ENCODE measurements around the gene ZNF76.
"Not testable (repeated sequence)": the region's sequence is repeated elsewhere in the genome, so short reads cannot be mapped to it uniquely, and the experiment has no call there.

The ZNF76 gene

GRCh38 chr6:35300848-35301247, 41.3 kb downstream of the ZNF76 start:
- DNase-seq (ENCODE audit: low spot score): no peak

- no peak for DNase-seq (ENCODE audit: low spot score)
Measured at GRCh38 chr6:35302604-35303241, 43.2 kb downstream of the ZNF76 start.

GRCh38 chr6:35304299-35304698, 44.8 kb downstream of the ZNF76 start:
- DNase-seq (ENCODE audit: low spot score): no peak

DNA sequence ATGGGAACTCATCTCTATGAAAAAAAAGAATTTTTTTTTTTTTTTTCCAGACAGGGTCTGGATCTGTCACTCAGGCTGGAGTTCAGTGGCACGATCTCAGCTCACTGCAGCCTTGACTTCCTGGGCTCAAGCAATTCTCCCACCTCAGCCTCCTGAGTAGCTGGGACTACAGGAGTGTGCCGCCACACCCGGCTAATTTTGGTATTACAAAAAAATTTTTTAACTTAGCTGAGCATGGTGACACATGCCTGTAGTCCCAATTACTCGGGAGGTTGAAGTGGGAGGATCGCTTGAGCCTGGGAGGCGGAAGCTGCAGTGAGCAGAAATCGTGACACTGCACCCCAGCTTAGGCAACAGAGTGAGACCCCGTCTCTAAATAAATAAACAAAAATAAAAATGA, 45.6 kb downstream of the ZNF76 start:
- DNase-seq (ENCODE audit: low spot score): no peak

- DNase-seq (ENCODE audit: low spot score): not testable (repeated sequence)
Measured at GRCh38 chr6:35307138-35307537, 47.6 kb downstream of the ZNF76 start.

GRCh38 chr6:35308543-35308942, 49.0 kb downstream of the ZNF76 start:
- not testable (repeated sequence) for DNase-seq (ENCODE audit: low spot score)

- DNase-seq (ENCODE audit: low spot score): no peak
Measured at GRCh38 chr6:35309611-35310264, 50.2 kb downstream of the ZNF76 start.

- no peak for DNase-seq (ENCODE audit: low spot score)
Measured at GRCh38 chr6:35310265-35310831, 50.8 kb downstream of the ZNF76 start.

GRCh38 chr6:35311390-35312075, 52.0 kb downstream of the ZNF76 start:
- no peak for DNase-seq (ENCODE audit: low spot score)

DNA sequence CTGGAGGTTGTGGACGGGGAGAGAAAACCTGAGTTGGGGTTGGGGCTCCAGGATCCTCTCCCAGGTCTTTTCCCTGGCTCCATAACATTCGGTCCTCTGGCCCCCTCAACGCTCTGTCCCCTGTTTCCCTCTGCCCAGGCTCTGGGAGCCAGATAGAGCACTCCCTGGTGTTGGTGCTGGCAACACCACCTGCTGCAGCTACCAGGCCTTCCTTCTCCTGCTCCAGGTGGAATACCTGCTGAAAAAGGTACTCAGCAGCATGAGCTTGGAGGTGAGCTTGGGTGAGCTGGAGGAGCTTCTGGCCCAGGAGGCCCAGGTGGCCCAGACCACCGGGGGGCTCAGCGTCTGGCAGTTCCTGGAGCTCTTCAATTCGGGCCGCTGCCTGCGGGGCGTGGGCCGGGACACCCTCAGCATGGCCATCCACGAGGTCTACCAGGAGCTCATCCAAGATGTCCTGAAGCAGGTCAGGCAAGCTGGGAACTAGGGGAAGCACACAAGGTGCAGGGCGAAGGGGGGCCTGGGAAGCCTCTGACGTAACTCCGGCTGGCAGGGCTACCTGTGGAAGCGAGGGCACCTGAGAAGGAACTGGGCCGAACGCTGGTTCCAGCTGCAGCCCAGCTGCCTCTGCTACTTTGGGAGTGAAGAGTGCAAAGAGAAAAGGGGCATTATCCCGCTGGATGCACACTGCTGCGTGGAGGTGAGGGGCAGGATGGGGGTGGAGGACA, 52.7 kb downstream of the ZNF76 start:
- DNase-seq (ENCODE audit: low spot score): no peak

DNA sequence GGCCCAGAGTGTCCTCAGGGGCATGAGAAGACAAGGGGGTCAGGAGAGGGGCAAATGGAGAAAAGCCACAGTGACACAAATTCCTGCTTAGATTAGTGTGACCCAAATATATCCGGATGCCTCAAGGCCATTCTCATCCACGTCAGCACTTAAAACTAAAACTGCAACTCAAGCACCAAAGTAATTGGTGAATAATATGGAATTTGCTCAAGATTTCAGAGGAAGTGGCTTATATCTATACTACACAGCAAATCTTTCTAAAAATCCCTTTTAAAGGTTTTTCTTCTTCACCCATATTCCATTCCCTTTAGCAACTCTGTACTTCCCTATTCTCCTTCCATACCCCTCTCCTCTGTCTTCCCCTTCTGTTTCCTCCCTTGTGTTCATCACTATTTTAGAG, 53.3 kb downstream of the ZNF76 start:
- no peak for DNase-seq (ENCODE audit: low spot score)

DNA sequence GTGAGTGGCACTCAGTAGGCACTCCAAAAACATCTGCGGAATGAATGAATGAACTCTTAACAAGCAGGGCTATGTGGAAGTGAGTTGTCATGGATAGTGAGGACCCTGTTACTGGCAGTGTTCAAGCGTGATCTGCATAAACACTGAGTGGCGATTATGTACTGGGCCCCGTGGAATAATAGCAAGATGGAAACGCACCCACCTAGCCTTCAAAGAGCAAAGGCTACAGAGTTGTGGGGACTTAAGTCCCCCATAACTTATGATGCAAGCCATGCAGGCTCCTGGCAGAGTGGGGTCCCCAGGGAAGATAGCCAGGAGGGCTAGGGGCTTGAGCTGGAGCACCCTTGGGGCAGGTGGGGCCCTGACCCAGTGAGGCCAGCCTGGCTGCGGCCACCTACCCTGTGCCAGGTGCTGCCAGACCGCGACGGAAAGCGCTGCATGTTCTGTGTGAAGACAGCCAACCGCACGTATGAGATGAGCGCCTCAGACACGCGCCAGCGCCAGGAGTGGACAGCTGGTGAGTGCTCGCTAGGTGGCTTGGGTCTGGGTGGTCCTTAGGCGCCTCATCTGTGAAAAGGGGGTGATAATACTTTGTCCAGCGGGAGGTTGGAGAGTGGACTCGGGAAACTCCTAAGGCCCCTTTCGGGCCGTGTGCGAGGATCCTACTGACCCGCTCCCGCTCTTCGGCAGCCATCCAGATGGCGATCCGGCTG, 58.1 kb downstream of the ZNF76 start:
- DNase-seq (ENCODE audit: low spot score): no peak

DNA sequence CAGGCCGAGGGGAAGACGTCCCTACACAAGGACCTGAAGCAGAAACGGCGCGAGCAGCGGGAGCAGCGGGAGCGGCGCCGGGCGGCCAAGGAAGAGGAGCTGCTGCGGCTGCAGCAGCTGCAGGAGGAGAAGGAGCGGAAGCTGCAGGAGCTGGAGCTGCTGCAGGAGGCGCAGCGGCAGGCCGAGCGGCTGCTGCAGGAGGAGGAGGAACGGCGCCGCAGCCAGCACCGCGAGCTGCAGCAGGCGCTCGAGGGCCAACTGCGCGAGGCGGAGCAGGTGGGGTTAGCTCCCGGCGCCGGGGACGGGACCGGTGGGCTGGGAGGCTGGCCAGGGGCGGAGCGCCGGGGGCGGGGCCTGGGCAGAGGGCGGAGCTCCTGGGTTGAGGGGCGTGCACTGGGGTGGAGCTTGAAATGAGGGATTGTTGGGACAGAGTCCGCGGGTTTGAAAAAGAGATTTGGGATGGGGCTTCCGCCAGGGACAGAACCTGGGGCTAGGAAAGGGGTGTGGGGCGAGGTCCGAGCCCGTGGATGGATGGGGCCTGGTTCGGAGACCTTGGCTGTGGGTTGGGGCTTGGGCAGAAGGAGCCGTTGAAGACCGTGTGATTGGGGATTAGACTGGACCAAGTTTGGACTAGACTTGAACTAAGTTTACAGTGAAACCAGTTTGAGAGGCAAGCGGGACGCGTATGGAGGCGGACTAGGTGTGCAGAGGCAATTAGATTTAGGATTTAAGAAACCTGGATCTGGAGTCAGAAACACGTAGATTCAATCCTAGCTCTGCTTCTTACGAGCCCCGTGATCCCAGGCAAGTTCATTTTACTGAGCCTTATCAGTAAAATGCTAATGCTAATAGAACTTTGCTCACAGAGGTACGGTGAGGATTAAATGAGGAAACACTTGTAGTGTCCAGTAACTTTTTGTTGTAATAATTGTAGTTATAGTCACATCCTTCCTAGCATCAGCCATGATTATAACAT, 58.9 kb downstream of the ZNF76 start:
- peak; percentile 77 for DNase-seq (ENCODE audit: low spot score)

DNA sequence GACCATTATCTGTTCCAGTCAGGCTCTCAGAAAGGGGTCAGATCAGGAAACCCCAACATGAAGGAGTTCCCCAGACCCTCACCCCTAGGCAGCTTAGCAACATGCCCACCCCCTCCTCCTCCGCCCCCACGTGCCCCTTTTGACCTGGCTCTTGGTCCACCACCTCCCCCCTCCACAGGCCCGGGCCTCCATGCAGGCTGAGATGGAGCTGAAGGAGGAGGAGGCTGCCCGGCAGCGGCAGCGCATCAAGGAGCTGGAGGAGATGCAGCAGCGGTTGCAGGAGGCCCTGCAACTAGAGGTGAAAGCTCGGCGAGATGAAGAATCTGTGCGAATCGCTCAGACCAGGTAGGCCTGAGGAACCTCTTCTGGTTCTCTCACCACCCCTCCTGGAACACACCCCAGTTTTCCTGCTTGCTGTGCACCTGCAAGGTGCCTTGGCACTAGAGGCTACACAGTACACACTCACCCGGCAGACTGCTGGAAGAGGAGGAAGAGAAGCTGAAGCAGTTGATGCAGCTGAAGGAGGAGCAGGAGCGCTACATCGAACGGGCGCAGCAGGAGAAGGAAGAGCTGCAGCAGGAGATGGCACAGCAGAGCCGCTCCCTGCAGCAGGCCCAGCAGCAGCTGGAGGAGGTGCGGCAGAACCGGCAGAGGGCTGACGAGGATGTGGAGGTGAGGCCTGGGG, 60.0 kb downstream of the ZNF76 start:
- DNase-seq (ENCODE audit: low spot score): no peak

DNA sequence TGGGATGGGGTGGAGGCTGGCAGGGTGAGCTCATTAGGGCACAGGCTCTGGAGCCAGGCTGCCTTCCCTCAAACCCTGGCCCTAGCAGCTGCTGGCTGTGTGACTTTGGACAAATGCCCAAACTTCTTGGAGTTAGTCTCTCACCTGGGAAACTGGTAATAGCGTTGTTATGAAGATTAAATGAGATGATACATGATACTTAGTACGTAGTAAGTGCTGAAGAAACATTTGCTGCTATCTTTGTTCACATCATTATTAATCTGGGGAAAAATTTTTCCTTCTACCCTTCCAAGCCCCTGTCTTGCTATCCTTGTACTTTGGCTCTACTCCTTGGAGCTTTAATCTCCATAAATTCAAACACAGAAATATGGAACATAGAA, 60.5 kb downstream of the ZNF76 start:
- no peak for DNase-seq (ENCODE audit: low spot score)

GRCh38 chr6:35321091-35321490, 61.6 kb downstream of the ZNF76 start:
- DNase-seq (ENCODE audit: low spot score): no peak

DNA sequence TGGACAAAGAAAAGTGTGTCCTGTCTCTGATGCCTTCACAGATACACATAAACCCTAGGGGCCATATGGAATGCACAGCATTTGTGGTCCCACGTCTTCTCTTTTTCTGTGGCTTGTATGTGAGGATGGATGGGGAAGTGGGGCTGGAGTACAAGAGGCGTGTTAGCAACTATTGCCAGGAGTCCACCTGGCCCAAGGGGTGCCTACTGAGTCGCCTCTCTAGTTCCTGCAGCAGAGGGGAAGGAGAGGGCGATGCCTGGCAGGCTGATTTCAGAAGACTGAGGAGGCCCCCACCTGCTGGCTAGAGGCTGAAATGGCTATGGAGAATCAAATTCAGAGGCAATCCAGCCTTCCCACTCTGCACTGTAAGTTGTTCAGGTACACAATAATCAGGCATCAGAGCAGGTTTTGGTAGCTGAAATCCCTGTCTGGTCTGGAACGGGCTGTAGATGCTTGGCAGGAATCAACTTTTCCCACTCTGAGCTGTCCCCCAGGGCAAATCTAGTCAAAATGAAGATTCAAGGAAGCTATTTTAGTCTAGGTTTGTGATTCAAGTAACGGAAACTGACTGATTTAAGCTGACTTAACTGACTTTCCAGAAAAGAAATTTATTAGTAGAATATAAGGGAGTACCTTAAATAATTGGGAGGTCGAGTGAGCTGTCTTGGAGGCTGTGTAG, 68.0 kb downstream of the ZNF76 start:
- no peak for DNase-seq (ENCODE audit: low spot score)

DNA sequence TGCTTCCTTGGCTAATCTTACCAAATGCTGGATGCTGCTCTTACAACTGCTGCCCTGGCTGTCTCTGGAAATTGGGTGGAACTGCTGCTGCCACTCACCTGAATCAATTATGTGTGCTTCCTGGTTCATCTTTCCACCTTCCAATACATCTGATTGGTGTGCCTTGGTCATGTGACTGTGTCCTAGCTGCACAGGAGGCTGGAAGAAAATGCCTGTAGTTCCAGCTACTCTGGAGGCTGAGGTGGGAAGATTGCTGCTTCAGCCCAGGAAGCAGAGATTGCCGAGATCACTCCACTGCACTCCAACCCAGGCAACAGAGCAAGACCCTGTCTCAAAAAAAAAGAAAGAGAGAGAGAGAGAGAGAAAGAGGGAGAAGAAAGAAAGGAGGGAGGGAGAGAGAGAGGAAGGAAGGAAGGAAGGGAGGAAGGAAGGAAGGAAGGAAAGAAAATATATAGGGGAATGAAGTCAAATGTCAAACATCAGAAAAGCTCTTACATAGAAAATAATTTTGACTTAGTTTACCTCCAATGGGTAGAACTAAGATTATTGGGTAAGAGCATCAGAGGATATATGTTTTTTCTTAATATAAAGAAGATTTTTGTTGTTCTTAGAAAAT, 68.7 kb downstream of the ZNF76 start:
- DNase-seq (ENCODE audit: low spot score): no peak

- DNase-seq (ENCODE audit: low spot score): not testable (repeated sequence)
Measured at GRCh38 chr6:35328965-35329364, 69.4 kb downstream of the ZNF76 start.

Measured in putamen (tissue), 1 donor.